ENCODE data around the gene EMSY.
"Not testable (repeated sequence)": the region's sequence is repeated elsewhere in the genome, so short reads cannot be mapped to it uniquely, and the experiment has no call there.

EMSY gene, protein sequence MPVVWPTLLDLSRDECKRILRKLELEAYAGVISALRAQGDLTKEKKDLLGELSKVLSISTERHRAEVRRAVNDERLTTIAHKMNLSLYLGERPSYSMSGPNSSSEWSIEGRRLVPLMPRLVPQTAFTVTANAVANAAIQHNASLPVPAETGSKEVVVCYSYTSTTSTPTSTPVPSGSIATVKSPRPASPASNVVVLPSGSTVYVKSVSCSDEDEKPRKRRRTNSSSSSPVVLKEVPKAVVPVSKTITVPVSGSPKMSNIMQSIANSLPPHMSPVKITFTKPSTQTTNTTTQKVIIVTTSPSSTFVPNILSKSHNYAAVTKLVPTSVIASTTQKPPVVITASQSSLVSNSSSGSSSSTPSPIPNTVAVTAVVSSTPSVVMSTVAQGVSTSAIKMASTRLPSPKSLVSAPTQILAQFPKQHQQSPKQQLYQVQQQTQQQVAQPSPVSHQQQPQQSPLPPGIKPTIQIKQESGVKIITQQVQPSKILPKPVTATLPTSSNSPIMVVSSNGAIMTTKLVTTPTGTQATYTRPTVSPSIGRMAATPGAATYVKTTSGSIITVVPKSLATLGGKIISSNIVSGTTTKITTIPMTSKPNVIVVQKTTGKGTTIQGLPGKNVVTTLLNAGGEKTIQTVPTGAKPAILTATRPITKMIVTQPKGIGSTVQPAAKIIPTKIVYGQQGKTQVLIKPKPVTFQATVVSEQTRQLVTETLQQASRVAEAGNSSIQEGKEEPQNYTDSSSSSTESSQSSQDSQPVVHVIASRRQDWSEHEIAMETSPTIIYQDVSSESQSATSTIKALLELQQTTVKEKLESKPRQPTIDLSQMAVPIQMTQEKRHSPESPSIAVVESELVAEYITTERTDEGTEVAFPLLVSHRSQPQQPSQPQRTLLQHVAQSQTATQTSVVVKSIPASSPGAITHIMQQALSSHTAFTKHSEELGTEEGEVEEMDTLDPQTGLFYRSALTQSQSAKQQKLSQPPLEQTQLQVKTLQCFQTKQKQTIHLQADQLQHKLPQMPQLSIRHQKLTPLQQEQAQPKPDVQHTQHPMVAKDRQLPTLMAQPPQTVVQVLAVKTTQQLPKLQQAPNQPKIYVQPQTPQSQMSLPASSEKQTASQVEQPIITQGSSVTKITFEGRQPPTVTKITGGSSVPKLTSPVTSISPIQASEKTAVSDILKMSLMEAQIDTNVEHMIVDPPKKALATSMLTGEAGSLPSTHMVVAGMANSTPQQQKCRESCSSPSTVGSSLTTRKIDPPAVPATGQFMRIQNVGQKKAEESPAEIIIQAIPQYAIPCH (N-terminal part only)

DNA sequence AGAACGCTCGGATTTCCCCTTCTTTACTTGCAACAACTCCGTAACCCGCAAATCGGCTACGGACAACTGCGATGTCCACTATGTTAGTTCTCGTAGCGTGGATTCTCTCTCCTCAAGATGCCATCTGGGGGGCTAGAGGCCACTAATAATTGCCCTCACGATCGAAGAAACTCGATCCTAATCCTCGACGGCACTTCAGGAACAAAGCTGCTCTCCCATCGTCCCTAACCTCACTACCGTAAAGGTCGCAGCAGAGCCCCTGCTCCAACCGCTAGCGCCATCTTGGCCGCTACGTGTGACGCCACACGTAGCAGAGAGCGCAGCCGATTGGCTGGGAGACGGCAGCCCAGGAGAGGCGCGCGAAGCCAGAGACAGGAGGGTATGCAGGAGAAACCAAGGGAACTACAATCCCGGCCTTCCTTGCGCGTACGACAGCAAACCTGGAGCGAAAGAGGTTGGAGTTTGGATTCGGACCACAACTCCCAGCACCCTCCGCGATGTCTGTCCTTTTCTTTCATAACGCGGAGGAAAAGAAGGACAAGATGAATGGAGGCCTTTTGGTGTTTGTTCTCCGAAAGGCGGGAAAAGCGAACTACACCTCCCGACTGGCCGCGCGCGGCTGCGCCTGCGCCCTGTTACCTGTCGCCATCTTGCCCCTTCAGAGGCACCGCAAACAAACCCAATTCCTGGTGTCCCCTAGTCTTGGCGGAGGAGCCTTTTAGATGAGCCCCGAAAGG, at the start of gene EMSY:
Gene EMSY (plus strand): TSS at position 635 of the 737 bp plus-strand sequence. CDS start 1,921 bp downstream, outside the sequence.
- DNase-seq: peak; percentile 97 to 100 (median 98)

- DNase-seq: no peak
Observed at GRCh38 chr11:76395296-76395695, 49.5 kb upstream of the EMSY start.

GRCh38 chr11:76397383-76397782, 47.4 kb upstream of the EMSY start:
- DNase-seq: no peak

- no peak for DNase-seq
Observed at GRCh38 chr11:76400967-76401366, 43.9 kb upstream of the EMSY start.

DNA sequence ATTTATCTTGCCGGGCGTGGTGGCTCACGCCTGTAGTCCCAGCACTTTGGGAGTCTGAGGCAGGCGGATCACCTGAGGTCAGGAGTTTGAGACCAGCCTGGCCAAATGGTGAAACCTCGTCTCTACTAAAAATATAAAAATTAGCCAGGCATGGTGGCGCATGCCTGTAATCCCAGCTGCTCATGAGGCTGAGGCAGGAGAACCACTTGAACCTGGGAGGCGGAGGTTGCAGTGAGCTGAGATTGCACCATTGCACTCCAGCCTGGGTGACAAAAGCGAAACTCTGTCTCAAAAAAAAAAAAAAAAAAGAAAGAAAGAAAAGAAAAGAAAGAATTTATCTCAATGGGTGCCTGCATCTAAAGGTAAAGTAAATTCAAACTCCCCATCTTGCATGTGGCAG, 43.3 kb upstream of the EMSY start:
- not testable (repeated sequence) for DNase-seq

DNA sequence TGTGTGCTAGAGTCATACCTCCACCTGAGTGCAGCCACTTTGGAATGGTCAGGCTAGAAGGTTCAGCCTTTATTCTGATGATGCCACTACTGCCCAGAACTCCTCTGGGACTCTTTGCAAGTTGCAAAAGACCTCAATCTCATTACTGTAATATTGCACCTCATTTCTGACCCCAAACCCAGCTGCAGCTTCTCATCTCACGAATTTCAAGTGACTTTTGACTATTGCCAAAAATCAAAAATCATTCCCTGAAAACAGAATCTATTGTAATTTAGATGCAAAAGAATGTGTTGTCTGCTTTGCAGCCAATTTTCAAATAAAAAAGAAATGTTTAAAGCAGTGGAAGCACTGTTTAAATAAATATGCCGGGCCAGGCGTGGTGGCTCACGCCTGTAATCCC, 38.5 kb upstream of the EMSY start:
- no peak for DNase-seq

DNA sequence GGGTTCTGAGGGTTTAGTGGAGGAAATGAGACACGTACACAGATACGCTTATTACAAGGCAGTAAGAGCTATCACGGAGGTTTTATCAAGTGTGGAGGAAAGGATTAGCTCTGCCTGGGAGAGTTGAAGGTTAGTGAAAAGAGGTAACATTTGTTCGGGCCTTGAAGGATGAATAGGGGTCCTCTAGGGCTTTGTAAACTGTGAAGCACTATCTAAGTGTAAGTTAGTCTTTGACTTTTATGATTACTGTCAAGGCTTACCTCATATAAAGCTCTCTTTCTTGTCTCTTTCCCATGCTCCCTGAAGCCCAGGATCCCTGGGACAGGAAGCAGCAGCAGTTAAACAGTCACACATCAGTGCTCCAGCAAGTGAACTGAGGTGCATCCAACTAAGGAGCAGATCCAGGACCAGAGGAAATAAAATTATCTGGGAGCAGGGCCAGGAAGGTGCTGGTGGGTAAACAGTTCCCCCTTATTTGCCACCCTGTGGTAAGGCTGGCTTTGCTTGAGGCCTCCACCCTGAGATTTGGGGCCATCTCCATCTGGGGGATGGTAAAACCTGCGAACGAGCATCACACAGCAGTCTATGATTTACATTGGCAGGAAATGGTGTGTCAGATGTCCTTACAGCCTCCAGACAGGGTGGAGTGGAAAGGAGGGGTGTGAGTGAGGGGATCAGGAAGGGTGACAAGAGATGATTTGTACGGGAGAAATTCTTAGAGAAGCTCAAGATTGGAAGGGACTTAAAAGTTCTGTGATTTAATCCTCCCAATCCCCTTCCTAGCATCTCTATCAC, 36.5 kb upstream of the EMSY start:
- DNase-seq: peak in 2 of 3 experiments; percentile 59 to 72

- DNase-seq: peak in 2 of 3 experiments; percentile 14 to 81
Observed at GRCh38 chr11:76410851-76411357, 33.9 kb upstream of the EMSY start.

DNA sequence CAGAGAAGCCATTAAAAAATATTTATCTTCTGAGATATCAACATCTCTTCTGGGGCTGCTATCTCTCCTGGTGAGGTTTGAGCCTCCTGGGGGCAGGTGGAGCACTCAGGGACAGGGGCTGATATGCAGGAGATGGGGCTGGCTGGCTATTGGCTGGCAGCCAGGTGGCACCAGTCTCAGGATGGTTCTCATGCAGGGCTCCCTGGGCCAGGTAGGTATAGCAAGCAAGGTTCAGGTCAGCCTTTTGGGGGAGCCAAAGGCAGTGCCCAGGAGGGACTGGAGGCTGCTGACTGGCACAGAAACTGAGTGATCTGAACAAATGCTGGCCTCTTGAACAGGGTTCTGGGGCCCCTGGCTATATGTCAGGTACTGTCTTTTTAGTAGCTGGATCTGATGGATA, 29.7 kb upstream of the EMSY start:
- no peak for DNase-seq

DNA sequence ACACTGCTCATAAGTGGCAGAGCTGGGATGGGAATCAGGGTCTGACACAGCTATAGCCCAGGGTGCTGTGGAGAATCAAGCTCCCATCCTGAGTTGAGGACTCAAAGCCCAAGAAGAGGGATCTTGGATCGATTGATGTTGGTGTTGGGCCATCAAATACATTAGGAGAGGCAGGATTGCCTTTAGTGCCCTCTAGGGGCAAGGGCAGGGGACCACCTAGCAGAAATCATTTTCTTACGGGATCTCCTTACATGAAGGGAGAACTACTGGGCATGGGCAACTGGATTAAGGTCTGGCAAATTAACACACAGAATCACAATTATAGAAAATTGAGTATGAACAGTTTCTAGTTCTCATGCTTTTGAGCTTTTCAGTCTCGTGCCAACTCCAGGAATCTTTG, 24.9 kb upstream of the EMSY start:
- DNase-seq: peak in 1 of 3 experiments; percentile 20

- DNase-seq: no peak
Observed at GRCh38 chr11:76424379-76424778, 20.4 kb upstream of the EMSY start.

- no peak for DNase-seq
Observed at GRCh38 chr11:76424891-76425290, 19.9 kb upstream of the EMSY start.

GRCh38 chr11:76426660-76427059, 18.2 kb upstream of the EMSY start:
- no peak for DNase-seq

DNA sequence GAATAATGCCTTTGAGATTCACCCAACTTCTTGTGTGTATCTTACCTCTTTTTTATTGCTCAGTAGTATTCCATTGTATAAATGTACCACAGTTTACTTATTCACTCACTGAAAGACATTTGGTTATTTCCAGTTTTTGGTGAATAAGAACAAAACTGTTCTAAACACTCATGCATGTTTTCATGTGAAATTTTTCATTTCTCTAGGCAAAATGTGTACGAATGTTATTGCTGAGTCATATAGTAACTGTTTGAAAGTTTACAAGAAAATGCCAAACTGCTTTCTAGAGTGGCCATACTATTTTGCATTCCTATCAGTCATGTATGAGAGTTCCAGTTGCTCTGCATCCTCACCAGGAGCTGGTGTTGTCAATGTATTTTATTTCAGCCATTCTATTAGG, 8.8 kb upstream of the EMSY start:
- no peak for DNase-seq

DNA sequence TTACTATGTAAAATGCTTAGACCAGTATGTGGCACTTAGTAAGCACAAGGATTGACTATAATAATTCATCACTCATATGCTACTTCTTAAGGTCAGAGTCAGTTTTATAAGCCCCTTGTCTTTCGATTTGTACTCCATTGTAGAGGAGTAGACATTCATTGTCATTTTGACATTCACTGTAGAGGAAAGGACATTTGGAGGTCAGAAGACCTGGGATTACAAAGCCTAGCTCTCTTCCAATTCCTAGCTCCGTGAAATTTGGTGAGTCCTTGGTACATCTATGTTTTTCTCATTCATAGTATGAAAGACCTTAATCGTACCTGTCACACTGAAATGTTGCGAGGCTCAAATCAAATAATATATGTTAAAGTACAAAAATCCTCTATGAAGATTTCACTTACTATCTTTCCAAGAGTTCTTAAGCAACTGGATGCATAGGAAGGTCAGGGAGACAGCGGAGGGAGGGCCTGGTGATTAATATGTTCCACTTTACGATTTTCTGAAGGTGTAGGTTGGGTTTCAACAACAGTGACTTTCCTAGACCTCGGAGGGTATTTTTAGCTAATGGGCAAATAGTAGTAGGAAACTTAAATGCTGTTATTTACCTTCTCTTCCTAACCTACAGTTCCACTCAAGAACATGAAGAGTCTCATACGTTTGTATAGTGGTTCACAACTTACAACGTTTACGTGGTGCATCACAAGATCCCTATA, 1.4 kb upstream of the EMSY start:
- peak in 1 of 3 experiments; percentile 45 for DNase-seq

DNA sequence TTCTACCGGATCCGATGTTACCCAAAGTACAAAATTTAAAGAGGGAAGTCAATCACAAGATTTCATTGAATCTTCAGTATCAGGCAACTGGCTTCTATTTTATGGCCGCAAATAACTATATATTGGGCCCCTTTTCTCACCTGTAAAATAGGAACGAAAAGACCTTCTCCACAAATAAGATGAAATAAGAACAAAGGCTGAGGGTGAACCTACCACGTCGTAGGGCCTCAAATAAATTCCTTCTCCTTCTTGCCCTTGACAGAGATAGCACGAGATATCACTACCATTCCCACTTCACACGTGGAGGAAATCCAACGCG, 794 bp upstream of the EMSY start:
- no peak for DNase-seq

DNA sequence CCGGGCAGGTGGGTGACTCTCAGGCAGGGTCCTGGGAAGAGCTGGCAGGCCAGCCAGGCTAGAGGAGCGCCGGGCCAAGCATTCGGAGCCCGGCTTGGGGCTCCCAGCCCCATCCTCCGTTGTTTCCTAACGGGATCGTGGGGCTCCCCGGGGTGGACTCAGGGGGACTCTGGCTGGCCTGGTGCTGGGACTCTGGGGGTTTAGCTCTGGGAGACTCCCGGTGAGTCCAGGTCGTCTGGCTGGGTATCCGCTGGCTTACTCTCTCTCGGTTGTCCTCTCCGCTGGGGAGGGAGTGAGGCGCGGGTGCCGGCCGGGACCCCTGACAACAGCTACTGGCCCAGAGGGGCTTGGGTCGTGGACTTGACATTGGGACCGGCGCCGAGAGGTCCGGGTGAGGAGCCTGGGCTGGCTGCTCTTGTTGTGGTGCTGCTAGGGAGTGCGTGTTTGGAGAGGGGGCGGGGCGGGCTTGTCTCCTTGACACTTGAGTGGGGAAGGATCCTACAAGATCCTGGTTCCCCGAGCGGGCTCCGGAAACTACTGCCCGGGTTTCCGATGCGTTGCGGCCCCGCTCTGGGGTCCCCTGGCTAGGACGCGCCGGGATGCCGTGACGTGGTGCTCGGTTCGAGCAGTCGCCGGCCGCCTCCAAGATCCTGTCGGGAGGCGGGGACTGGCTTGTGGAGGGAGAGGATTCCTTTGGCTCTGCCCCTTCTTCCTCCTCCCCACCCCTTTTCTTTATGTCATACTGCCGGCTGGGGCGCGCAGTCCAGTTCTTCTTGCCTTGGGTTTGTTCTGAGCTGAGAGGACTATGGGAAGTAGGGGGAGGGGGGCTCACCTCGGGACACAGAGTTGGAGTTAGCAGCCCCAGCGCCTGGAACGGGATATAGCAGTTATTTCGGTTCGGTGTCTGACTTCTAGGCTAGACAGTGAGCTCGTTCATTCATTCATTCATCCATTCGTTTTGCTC, 585 bp downstream of the EMSY start:
- peak; percentile 50 to 83 (median 74) for DNase-seq

DNA sequence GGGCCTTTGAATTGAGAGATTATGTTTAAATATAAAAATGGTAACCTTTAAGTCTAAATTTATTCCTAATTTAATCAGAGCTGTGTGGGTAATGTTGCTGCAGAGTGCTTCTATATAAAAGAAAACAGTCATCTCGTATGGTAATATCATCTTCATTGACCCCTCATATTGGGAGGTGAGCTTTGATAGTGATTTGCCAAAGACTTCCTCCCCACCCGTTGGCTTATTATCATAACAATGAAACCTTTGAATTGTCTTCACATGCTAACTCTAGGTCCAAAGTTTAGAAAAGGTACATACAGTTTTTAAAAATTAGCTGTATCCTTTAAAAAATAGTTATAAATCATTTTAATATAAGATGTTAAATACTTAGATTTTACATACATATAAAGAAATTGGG, 3.7 kb downstream of the EMSY start:
- DNase-seq: no peak

- DNase-seq: no peak
Observed at GRCh38 chr11:76453248-76453647, 8.4 kb downstream of the EMSY start.

All from NCI-H1417 (cell line).